DMS 273 treated with DMSO at 0.1 percent for 48 hours (cell line): ENCODE data around the gene AANAT.

Experiments
- DNase-seq: peaks from one replicate; lab custom pipeline; 2025; lab: John Stamatoyannopoulos, UW

The AANAT gene

GRCh38 chr17:76442341-76443338 lies 24.8 kb upstream of the AANAT start:
- no peak for DNase-seq

- no peak for DNase-seq
Observed at GRCh38 chr17:76444518-76445311, 22.7 kb upstream of the AANAT start.

GRCh38 chr17:76445697-76446448 lies 21.5 kb upstream of the AANAT start:
- DNase-seq: no peak

GRCh38 chr17:76446449-76447231 lies 20.8 kb upstream of the AANAT start:
- no peak for DNase-seq

- no peak for DNase-seq
Observed at GRCh38 chr17:76447931-76448652, 19.3 kb upstream of the AANAT start.

GRCh38 chr17:76449126-76449525 lies 18.3 kb upstream of the AANAT start:
- no peak for DNase-seq

- DNase-seq: no peak
Observed at GRCh38 chr17:76451506-76451905, 15.9 kb upstream of the AANAT start.

GRCh38 chr17:76452127-76452659 lies 15.2 kb upstream of the AANAT start:
- no peak for DNase-seq

GRCh38 chr17:76452660-76453430 lies 14.6 kb upstream of the AANAT start, which contains the start of gene UBE2O:
Gene UBE2O, minus strand, starts transcription at chr17:76453152. Its CDS starts 11 bp downstream, at chr17:76453141.
- peak; percentile 73 for DNase-seq

GRCh38 chr17:76453431-76453743 lies 14.0 kb upstream of the AANAT start:
- no peak for DNase-seq

- DNase-seq: peak; percentile 15
Observed at GRCh38 chr17:76458580-76459490, 8.6 kb upstream of the AANAT start.

- no peak for DNase-seq
Observed at GRCh38 chr17:76459674-76460073, 7.7 kb upstream of the AANAT start.

GRCh38 chr17:76461765-76462555 lies 5.4 kb upstream of the AANAT start:
- DNase-seq: no peak

GRCh38 chr17:76462556-76463290 lies 4.7 kb upstream of the AANAT start:
- no peak for DNase-seq

GRCh38 chr17:76466775-76467130 lies 650 bp upstream of the AANAT start:
- no peak for DNase-seq

- DNase-seq: no peak
Observed at GRCh38 chr17:76467809-76468633, 618 bp downstream of the AANAT start.
